Activated CD8-positive, alpha-beta memory T cell treated with anti-CD3 and anti-CD28 coated beads, Interleukin-2, amount 50 U/mL, for 24 hours (primary cell): ENCODE results near the gene RPS21.
A peak's percentile ranks its signal among the peaks of the same experiment; 100 is the strongest.

Experiments used
- DNase-seq: peaks from one replicate; pipeline ENCODE4 v3.0.0-alpha.2; 2020; ENCODE audit errors: extremely low read depth

Gene RPS21

DNA sequence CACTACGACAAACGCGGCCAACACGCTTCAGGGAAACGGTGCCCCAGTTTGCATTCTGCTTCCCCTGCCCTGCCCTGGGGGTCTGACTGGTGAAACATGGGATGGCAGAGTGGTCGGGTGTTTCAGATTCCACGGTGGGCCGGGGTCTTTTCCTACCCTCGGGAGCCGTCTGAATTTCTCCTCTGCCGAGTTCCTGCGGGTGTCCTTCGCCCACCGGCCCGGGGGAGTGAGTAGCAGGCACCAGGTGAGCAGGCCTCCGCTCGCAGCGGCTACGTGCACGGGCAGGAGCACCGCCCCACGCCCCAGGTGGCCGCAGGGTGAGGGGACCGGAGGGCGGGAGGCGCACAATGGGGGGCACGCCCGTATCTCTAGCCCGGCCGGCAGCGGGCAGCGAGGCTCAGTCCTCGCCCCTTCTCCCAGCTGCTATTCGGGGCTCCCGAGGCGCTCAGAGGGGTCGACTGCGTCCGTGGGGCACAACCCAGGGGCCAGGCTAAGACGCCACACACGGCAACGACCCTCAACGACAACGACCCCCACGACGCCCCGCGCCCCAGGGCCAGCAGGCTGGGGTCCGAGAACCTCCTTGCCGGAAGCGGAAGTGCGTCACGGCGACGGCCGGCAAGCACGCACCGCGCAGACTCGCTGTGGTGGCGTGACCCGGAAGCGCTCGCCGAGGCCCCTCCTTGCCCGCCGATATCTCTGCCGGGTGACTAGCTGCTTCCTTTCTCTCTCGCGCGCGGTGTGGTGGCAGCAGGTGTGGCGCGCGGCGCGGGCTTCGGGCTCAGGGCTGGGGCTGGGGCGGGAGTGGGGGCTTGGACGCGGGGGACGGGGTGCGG is at the start of gene RPS21:
RPS21 (plus strand) TSS at position 721 of the 836 bp plus-strand sequence. CDS start 236 bp downstream, outside the sequence.
- peak; percentile 78 for DNase-seq

GRCh38 chr20:62337558-62338293 is 49.2 kb upstream of the RPS21 start:
- DNase-seq = no peak

DNA sequence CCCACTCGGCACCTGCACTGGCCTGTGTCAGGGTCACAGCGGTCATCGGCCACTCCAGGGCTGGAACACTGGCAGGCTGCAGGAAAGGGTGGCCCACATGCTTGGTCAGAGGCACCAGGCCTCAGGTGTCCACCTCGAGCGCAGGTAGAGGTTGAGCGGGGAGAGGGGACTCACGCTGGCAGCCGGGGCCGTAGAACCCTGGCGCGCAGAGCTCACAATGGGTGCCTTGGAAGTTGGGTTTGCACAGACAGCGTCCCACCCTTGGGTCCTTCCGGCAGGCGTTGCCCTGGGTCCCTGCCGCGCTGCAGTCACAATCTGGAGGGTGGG is 48.6 kb upstream of the RPS21 start:
- DNase-seq = no peak

- no peak for DNase-seq
These were observed 47.2 kb upstream of the RPS21 start for GRCh38 chr20:62339647-62340062.

DNA sequence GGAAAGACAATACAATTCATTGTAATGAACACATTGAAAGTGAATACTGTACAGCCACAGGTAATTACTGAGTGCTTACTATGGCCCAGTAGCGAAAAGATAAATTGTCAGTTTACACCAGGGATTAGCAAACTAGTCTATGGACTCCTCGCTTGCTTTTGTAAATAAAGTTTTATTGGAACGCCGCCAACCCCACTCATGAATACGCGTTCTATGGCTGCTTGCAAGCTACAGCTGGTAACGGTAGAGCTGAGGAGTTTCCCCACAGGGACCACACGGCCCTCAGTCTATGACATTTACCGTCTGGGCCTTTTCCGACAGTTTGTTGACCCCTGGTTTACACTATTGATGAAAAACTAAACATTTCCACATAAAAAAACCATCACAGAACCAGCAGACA is 44.0 kb upstream of the RPS21 start:
- no peak for DNase-seq

GRCh38 chr20:62344092-62344491 is 42.8 kb upstream of the RPS21 start:
- no peak for DNase-seq

DNA sequence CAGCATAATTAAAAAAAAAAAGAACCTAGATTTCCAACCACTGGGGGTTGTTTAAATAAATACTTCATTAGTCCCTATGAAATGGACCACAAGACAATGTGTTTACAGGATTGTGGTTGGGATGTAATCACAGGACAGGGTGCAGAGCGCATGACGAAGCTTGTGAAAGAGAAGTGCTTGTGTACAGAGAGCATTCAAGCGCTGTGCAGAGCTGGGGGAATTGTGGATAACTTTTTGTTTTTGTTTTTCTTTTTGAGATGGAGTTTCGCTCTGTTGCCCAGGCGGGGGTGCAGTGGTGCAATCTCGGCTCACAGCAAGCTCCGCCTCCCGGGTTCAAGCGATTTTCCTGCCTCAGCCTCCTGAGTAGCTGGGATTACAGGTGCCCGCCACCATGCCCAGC is 42.1 kb upstream of the RPS21 start:
- DNase-seq = no peak

DNA sequence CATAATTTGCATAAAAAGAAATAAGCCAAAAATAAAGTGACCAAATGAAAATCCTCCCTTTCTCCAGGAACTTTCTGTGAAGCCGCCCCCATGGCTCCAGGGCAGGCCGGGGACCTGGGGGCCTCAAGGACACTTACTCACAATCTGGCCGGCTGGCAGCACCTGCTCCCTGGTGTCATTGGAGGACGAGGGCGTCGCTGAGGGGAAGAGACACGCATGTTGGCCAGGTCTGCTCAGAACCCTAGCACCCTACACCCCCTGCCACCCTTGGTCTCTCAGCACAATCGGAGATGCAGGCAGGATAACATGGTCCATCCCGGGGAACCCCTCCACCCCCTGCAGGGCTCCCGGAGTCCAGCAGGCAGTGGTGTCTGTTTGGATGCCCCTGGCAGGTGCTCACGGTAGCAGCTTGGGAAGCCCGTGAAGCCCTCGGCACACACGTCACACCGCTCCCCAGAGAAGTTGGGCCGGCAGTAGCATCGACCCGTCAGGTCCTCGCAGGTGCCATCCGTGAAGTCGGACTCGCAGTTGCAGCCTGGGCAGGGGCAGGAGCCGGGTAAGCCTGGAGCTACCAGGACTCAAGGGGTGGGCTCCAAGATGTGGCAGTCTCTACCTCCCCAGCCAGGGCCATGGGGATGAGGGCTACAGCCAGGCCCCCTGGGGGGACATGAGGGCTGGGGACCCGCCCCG is 41.1 kb upstream of the RPS21 start:
- no peak for DNase-seq

DNA sequence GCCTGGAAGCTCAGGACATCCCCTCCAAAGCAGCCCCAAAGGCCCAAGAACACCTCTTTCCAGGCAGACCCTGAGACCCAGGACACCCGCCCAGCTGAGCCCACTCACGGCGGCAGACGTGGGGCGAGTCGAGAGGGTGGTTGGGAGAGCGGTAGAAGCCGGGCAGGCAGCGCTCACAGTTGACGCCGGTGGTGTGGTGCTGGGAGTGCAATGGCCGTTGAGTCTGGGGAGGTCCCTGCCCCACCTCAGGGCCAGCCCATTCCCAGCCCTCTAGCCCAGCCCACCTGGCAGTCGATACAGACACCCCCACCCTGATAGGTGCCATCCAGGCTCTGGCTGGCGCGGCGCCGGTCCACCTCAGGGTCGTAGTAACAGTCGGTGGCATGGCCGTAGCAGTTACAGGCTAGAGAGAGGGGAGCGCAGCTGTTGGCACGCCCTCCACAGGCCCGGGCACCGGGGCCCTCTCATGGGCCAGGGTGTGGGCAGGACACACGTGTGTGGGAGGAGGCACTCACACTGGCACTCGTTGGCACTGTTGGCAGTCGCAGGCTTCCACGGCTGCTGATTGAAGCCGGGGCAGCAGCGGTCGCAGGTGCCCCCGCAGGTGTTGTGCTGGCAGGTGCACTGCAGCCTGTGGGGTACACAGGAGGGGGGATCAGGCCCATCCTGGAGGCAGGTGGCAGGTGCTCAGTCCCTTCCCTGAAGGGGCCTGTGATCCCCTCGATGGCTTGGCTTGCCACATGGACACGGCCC is 40.3 kb upstream of the RPS21 start:
- DNase-seq = no peak

GRCh38 chr20:62347151-62347404 is 39.8 kb upstream of the RPS21 start:
- no peak for DNase-seq

DNA sequence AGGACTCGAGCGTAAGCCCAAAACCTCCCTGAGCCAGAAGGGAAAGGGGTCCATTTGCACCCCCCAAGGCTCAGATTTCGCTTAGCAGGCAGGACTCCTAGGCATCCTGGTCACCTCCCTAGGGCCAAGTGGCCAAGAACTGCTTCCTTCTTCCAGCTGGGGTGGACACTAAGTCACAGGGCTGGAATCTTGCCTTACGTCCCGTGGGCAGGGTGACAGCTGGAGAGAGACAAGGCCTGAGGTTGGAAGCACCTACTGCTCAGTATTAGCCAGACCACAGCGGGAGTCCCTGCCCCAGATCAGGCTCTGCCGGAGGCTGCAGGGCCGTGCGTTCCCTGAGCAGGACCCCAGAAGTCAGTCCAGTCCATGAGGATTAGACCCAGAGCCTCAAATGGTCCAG is 39.5 kb upstream of the RPS21 start:
- DNase-seq = no peak

- DNase-seq = no peak
These were observed 38.3 kb upstream of the RPS21 start for GRCh38 chr20:62348604-62349003.

DNA sequence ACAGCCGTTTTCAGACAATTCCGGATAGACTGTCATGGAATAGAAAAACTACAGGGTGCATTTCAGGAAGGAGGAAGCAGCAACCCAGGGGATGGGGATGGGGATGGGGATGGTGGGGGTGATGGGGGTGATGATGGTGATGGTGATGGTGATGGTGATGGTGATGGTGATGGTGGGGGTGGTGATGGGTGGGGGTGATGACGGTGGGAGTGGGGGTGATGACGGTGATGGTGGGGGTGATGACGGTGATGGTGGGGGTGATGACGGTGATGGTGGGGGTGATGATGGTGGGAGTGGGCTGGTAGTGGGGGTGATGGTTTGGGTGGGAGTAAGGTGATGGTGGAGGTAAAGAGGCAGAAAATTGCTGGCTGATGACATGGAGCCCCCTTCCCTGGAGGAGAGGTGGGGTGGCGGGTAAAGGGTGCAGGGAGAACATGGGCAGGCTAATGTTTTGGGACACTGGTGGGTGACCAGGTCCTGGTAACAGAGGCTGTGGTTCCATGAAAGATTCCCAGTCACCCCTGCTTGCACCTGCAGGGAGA is 37.3 kb upstream of the RPS21 start:
- DNase-seq = no peak

GRCh38 chr20:62350098-62350628 is 36.7 kb upstream of the RPS21 start:
- DNase-seq = no peak

DNA sequence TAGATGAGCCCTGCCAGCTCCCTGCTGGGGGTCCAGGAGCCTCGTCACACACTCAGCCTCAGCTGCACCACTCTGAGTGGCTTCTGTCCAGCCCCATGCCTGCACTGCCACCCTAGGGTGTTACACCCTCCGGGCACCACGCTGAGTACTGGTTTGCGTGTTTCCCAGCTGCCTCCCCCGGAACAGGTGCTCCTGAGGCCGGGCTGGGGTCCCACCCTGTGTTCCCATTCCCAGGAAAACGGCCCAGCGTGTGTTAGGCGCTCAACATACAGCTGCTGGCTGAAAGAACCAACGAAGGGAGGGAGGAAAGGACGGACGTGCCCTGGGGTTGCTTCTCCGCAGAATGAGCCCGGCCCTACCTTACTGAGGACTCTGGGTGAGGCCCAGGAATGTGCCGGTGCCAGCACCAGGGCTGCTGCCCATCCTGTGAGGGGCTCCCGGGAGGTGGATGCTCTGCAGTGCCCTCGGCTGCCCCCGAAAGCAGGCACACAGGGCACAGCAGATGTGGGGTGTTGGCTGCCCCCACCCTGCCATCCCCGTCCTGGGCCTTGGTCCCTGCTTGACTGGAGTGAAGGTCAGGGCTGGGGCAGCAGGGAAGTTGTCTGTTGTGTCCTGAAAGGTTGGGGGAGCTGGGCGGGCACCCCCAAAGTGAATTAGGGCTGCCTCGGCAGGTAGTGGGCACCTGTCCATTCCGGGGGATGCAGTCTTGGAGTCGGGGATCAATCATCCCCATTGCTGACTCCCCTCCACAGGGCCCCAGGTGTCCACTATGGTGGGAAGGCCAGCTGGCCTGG is 36.1 kb upstream of the RPS21 start:
- DNase-seq = no peak

DNA sequence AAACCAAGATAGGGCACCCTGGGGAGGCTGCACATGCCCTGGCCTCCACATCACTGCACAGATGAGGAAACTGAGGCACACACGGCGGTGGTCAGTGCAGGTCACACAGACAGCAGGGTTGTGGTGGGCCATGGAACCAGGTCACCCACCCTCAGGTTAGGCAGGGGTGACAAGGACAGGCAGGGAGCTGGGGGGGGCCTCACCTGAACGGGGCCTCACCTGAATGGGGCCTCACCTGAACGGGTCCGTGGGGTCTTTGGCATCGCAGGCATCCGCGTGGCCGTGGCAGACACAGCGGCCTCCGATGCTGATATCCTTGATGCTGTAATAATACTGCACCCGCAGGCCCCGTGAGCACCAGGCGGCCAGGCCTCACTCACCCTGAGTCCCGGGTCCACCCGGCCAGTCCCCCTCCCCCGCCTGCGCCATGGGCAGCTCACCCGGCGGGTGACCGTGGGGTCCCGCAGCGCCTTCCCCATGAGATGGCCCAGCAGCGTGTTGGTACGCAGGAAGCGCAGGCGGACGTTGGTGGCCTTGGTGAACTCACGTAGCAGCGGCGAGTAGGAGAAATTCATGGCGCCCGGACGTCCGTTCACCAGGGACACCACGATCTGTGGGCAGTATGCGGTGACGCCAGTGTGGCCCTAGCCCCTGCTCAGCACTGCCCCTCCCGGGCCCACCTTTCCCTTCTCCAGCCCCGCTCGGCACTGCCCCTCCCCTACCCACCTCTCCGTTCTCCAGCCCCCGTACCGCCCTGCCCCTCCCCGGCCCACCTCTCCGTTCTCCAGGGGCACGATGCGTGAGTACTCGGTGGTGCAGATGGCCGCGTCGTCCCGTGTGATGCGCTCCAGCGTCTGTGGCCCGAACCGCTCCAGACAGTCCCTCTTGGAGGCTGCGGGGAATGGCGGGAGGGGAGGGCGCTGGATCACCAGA is 35.2 kb upstream of the RPS21 start:
- DNase-seq = no peak

DNA sequence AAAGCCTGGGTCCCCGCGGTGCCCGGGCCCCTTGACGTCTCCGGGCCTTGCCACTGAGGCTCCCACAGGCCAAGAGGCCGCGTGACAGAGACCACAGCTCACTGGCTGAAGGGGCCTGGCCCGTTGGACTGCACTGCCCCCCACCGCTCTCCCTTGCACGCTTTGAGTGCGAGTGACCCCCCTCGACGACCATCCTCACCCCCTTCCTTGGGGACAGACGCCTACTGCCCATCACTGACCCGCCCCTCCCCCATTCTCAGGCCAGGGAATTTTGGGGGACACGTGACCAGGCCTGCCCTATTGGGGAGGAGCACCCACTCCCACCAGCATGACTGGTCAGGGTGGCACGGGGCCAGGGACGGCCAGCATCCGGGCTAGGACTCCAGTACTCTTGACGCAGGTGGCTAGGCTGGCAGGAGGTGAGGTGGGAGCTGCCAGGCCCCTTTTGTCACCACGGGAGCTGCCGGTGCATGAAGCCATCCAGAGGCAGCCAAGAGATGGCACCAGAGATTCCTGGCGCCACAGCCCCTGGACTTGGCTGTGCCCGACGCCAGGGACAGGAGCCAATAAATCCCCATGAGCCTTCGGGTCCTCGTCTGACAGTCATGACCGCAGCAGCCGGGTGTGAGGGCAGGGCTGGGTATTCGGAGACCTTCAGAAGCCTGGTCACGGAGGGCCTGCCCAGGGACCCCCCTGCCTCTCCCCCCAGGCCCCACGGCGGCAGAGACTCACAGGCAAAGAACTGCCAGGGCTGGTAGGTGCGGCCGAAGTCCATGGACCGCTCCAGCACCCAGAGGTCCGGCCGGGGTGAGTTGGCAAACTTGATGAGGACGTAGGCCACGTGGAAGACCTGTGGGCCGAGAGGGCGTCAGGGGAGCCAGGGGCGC is 34.3 kb upstream of the RPS21 start:
- no peak for DNase-seq

- no peak for DNase-seq
These were observed 33.4 kb upstream of the RPS21 start for GRCh38 chr20:62353289-62354030.
